GM15510 (cell line): ENCODE results near the gene B3GALT2.

Experiments
- POLR2A ChIP-seq: IDR thresholded peaks from 3 replicates; pipeline ENCODE4 v1.6.1; 2011; ENCODE audit warnings: borderline replicate concordance; ENCODE audit not compliant: insufficient read length; ENCODE audit errors: extremely low read depth

B3GALT2 gene

DNA sequence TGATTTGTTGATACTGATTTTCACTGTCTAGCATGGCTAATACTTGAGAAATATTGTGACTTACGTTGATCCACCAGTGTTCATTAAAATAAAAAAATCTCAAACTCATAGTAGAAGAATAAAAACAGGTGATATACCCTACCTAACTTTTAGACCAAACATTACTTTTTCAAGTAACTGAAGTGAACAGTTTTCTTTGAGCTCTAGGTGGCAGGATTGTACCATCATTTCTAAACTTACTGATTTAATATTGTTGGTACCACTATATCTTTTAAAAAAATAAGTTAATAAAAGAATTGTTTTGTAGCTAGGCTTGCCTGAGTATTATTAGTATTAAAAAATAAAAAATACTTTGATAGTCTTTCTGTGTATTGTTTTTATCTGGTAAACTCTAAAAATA, 43.1 kb downstream of the B3GALT2 start:
- TF ChIP-seq POLR2A, result no peak

DNA sequence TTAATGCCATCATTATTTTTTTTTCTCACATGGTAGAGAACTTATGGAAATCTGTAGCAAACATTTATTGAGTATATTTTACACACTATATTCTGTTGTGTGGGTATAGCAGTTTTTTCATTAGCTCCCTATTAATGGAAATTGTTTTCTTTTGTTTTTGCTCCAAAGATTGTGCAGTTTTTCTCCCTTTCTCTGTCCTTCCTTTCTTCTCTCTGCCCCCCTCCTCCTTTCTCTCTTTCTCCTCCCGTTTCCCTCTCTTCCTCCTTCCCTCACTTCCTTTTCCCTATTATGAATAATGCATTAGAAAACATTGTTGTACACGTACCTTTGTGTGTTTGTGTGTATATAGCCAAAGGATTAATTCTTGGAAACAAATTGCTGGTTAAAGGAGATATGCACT, 44.0 kb downstream of the B3GALT2 start:
- TF ChIP-seq POLR2A, result no peak

DNA sequence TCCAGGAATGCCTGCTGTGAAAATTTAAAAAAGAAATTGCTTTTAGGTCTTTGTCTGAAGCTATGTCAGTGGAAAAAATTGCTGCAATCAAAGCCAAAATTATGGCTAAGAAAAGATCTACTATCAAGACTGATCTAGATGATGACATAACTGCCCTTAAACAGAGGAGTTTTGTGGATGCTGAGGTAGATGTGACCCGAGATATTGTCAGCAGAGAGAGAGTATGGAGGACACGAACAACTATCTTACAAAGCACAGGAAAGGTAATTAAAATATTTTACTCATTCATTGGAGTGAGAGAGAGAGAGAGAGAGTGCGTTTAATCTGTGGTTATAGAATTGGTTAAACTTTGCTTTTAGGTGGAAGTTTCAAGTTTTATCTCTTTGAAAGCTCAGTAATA, 44.6 kb downstream of the B3GALT2 start:
- TF ChIP-seq POLR2A, result no peak

DNA sequence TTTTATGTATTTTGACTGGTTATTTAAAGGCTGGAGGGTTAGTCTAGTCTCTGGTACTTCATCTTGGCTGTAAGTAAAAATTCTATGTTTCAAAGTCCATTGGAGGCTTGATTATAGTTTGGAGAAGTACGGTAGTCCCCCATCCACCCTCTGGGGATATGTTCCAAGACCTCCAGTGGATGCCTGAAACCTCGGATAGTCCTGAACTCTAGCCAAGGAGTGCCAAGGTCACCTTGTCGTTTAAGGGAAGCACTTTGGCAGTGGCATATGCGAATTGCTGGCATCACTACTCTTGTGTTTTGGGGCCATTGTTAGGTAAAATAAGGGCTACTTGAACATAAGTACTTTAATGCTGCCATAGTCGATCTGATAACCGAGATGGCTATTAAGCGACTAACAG, 46.2 kb downstream of the B3GALT2 start:
- TF ChIP-seq POLR2A, result no peak

DNA sequence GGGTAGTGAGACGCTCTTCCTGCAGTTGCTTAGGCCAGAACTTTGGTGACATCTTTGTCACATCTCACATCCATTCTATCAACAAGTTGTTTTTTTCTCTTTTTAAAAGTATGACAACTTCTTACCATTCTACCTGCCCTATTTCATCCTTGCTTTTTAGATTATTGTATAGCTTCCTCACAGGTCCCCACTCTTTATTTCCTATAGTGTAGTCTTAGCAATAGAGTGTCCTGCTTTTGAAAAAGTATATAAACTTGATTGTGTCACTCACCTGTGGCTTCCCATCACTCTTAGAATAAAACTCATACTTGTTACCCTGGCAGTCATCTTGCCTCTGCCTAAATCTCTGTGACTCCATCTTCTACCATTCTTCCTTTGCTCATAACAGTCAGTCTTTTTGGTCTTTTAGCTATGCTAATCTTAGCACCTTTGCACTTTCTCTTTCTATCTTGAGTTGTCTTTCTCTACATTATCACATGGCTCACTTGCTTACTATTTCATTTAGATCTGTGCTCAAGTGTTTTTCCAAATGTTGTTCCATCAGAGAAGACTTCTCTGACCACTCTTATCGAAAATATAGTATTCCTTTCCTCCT, 55.0 kb downstream of the B3GALT2 start:
- no peak for TF ChIP-seq POLR2A
